HAP-1 (cell line): ENCODE data around the gene IGF1R.

Source experiments
- DNase-seq, 2 experiments: peaks; one replicate each; pipeline ENCODE4 v3.0.0-alpha.2; 2016 to 2020; ENCODE audit warnings: low spot score in 2 of 2
- H3K27me3 ChIP-seq: fragments of 250-450 bp; sonication (Bioruptor Pico); 2 replicates; pipeline ENCODE4 v1.5.1; 2020; ENCODE audit warnings: low read depth, mild to moderate bottlenecking, moderate library complexity
- H3K36me3 ChIP-seq: fragments of 250-450 bp; sonication (Bioruptor Pico); replicated peaks from 2 replicates; pipeline ENCODE4 v1.5.1; 2020; ENCODE audit warnings: mild to moderate bottlenecking
- H3K4me1 ChIP-seq: fragments of 250-450 bp; sonication (Bioruptor Pico); 2 replicates; pipeline ENCODE4 v1.5.1; 2020; ENCODE audit warnings: mild to moderate bottlenecking
- H3K4me3 ChIP-seq: fragments of 250-450 bp; sonication (Bioruptor Pico); 2 replicates; pipeline ENCODE4 v1.5.1; 2020; ENCODE audit warnings: mild to moderate bottlenecking, moderate library complexity
- H3K9me3 ChIP-seq: fragments of 250-450 bp; sonication (Bioruptor Pico); 2 replicates; pipeline ENCODE4 v1.5.1; 2020; ENCODE audit warnings: mild to moderate bottlenecking, moderate library complexity
- in situ Hi-C: fragments of 300-500 bp; cut with MboI; formaldehyde crosslinking; loops from 3 replicates; pipeline ENCODE4 v1.14.3; 2020; ENCODE audit warnings: low sequenced_read_pairs, inconsistent platforms, mixed read lengths

The IGF1R gene

DNA sequence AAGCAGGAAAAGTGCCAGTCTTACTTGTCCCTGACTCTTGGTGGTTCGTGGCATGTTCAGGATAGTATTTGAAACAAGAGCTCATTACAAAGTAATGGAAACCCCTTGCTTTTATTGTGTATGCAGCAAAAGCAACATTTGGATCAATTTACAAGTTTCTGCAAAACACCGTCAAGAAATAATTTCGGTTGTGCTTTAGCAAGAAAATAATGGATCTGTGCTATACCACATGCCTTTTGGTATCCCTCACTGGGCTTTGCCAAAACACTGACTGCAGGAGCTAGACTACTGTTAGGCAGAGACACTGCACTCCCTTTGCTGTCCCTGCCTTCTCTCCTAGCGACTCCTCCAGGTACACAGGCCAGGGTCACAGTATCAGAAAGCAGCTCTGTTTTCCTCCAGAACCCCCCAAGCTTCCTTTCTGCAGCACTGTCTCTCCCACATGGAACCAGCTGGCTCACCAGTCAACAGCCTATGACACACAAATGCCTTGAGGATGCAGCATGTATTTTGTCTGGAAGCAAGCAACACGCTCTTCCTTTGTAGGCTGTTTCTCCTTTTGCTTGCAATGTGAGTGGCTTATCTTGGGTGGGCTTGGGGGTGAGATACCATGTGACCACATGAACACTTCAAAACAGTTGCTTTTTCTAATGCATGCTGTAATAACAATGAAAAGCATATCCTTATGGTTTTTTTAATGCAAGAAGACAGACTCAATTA is 247.8 kb downstream of the IGF1R start:
- in situ Hi-C loops = no loop called here
- Histone ChIP-seq H3K9me3 (no peaks in the 10 kb centered on the region), H3K36me3 (0 out of 2 replicates have a peak, but pooled peaks cover 3% of the 10 kb centered on the region), H3K4me3 (no peak overlapping the region), H3K4me1 (peaks cover 48% of the 10 kb centered on the region), H3K27me3 (no peaks in the 10 kb centered on the region)
- DNase-seq = no peak

- Histone ChIP-seq H3K27me3 (no peaks in the 10 kb centered on the region), H3K36me3 (0 out of 2 replicates have a peak, but pooled peaks cover 3% of the 10 kb centered on the region), H3K9me3 (no peaks in the 10 kb centered on the region), H3K4me1 (peaks cover 48% of the 10 kb centered on the region), H3K4me3 (no peak overlapping the region)
- in situ Hi-C loops = no loop called here
- DNase-seq = peak; percentile 48 to 80
Observed at GRCh38 chr15:98896802-98897732, 248.7 kb downstream of the IGF1R start.

- DNase-seq = no peak
- H3K4me1 ChIP-seq = peaks cover 50% of the 10 kb centered on the region
- H3K27me3 ChIP-seq = no peaks in the 10 kb centered on the region
- H3K4me3 ChIP-seq = no peak overlapping the region
- no peaks in the 10 kb centered on the region for H3K9me3 ChIP-seq
- in situ Hi-C loops = no loop called here
- H3K36me3 ChIP-seq = 0 out of 2 replicates have a peak, but pooled peaks cover 3% of the 10 kb centered on the region
Observed at GRCh38 chr15:98898122-98898521, 249.8 kb downstream of the IGF1R start.

GRCh38 chr15:98899272-98900021 is 251.1 kb downstream of the IGF1R start:
- H3K36me3 ChIP-seq = 0 out of 2 replicates have a peak, but pooled peaks cover 3% of the 10 kb centered on the region
- in situ Hi-C loops = loop anchor here (25.0 kb wide), 1 partner anchor 313 kb away; no protein-coding TSS in a partner anchor
- DNase-seq = no peak
- no peaks in the 10 kb centered on the region for H3K9me3 ChIP-seq
- no peaks in the 10 kb centered on the region for H3K27me3 ChIP-seq
- no peak overlapping the region for H3K4me3 ChIP-seq
- peaks cover 50% of the 10 kb centered on the region for H3K4me1 ChIP-seq

GRCh38 chr15:98900356-98900755 is 252.0 kb downstream of the IGF1R start:
- Histone ChIP-seq H3K4me3 (no peak overlapping the region), H3K27me3 (no peaks in the 10 kb centered on the region), H3K9me3 (no peaks in the 10 kb centered on the region), H3K36me3 (0 out of 2 replicates have a peak, but pooled peaks cover 3% of the 10 kb centered on the region), H3K4me1 (peaks cover 51% of the 10 kb centered on the region)
- in situ Hi-C loops = loop anchor here (25.0 kb wide), 1 partner anchor 312 kb away; no protein-coding TSS in a partner anchor
- DNase-seq = peak in 1 of 2 experiments; percentile 19

DNA sequence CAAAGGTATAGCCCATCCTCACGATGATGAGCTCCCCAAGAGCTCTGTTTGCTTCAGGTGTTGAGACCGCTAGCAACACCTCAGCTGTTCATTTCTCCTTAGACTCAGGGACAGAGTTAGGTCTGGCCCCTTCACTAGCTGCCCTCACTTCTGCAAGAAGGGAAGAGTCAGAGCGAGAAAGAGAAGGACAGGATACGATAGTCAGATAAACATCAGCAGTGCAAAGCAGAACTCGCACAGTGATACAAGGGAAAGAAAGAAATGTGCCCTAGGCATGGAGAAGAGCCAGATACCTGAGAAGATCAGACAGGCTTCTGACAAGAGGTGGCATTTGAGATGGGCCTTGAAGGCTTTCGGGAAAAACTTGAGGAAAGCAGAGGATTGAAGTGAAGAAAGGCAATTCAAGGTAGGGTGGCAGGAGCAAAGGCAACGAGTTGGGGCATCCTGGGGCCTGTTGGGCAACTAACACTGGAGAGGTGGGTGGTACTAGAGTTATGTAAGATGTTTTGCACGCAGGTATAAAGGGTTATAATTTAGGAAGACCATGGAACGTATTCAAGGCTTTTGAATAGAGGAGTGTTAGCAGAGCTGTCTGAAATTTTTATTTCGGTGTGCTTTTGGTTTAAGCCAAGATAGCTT is 253.2 kb downstream of the IGF1R start:
- H3K27me3 ChIP-seq = no peaks in the 10 kb centered on the region
- 0 out of 2 replicates have a peak, but pooled peaks cover 3% of the 10 kb centered on the region for H3K36me3 ChIP-seq
- in situ Hi-C loops = loop anchor here (25.0 kb wide), 1 partner anchor 311 kb away; no protein-coding TSS in a partner anchor
- DNase-seq = no peak
- H3K9me3 ChIP-seq = no peaks in the 10 kb centered on the region
- H3K4me3 ChIP-seq = no peak overlapping the region
- peaks cover 56% of the 10 kb centered on the region for H3K4me1 ChIP-seq

DNA sequence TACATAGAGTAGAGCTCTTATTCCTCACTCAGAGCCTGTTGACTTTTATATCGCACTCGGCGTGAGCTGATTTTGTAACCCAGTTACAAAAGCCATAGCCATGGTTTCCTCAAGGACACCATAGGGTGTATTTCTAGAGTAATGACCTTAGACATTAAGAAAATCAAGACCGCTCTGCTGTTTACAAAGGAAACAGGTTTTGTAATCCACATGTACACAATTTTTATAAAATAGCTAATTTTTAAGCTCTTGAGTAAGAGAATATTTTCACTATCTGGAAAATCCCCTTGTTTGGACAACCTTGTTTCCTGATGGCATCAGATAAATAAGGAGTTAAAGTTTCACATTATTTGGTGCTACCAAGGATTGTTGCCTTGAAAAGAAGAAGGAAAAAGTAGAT is 254.6 kb downstream of the IGF1R start:
- no peak overlapping the region for H3K4me3 ChIP-seq
- H3K9me3 ChIP-seq = no peaks in the 10 kb centered on the region
- in situ Hi-C loops = loop anchor here (25.0 kb wide), 1 partner anchor 309 kb away; no protein-coding TSS in a partner anchor
- no peak for DNase-seq
- H3K4me1 ChIP-seq = peaks cover 47% of the 10 kb centered on the region
- no peaks in the 10 kb centered on the region for H3K27me3 ChIP-seq
- no peaks in the 10 kb centered on the region; the same call in 1 of the 2 replicates for H3K36me3 ChIP-seq

DNA sequence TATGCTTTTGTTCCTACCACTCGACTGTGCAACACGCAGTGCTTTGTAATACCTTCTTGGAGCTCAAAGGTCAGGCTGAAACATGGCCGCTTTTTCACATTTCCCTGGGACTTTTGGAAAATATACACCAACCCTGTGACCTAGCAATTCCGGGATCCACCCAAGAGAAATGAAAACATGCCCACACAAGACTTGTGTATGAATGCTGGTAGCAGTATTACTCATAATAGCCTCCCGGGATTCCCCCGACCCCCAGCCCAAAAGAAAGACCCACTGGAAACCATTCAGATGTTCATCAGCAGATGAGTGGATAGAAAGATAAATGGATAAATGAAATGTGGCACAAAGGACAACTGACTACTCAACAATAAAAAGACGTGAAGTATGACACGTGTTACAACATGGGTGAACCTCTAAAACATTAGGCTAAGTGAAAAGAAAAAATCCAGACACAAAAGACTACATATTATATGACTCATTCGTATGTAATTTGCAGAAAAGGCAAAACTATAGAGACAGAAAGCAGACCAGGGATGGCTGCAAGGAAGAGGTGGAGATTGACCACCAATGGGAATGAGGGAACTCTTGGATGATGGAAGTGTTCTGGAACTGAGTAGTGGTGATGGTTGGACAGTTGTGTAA is 255.2 kb downstream of the IGF1R start:
- Histone ChIP-seq H3K36me3 (no peaks in the 10 kb centered on the region; the same call in none of the 2 replicates), H3K4me1 (peaks cover 42% of the 10 kb centered on the region), H3K4me3 (no peak overlapping the region), H3K27me3 (no peaks in the 10 kb centered on the region), H3K9me3 (no peaks in the 10 kb centered on the region)
- DNase-seq = no peak
- in situ Hi-C loops = loop anchor here (25.0 kb wide), 1 partner anchor 309 kb away; no protein-coding TSS in a partner anchor

GRCh38 chr15:98904544-98904943 is 256.2 kb downstream of the IGF1R start:
- no peaks in the 10 kb centered on the region for H3K27me3 ChIP-seq
- H3K36me3 ChIP-seq = no peaks in the 10 kb centered on the region; the same call in none of the 2 replicates
- no peak overlapping the region for H3K4me3 ChIP-seq
- peaks cover 34% of the 10 kb centered on the region for H3K4me1 ChIP-seq
- DNase-seq = peak; percentile 36 to 53
- no peaks in the 10 kb centered on the region for H3K9me3 ChIP-seq
- in situ Hi-C loops = loop anchor here (25.0 kb wide), 1 partner anchor 308 kb away; no protein-coding TSS in a partner anchor

- Histone ChIP-seq H3K9me3 (no peaks in the 10 kb centered on the region), H3K4me3 (no peak overlapping the region), H3K27me3 (no peaks in the 10 kb centered on the region), H3K36me3 (no peaks in the 10 kb centered on the region; the same call in none of the 2 replicates), H3K4me1 (peaks cover 25% of the 10 kb centered on the region)
- in situ Hi-C loops = loop anchor here (25.0 kb wide), 1 partner anchor 306 kb away; no protein-coding TSS in a partner anchor
- no peak for DNase-seq
Observed at GRCh38 chr15:98905963-98906711, 257.8 kb downstream of the IGF1R start.

- peaks cover 25% of the 10 kb centered on the region for H3K4me1 ChIP-seq
- no peaks in the 10 kb centered on the region for H3K27me3 ChIP-seq
- peak in 1 of 2 experiments; percentile 59 for DNase-seq
- no peaks in the 10 kb centered on the region for H3K9me3 ChIP-seq
- H3K4me3 ChIP-seq = no peak overlapping the region
- no peaks in the 10 kb centered on the region; the same call in none of the 2 replicates for H3K36me3 ChIP-seq
- in situ Hi-C loops = loop anchor here (25.0 kb wide), 1 partner anchor 306 kb away; no protein-coding TSS in a partner anchor
Observed at GRCh38 chr15:98906712-98907083, 258.4 kb downstream of the IGF1R start.
